IPS-18a (cell line): ENCODE measurements around the gene HDLBP.
"Not testable (repeated sequence)": the region's sequence is repeated elsewhere in the genome, so short reads cannot be mapped to it uniquely, and the experiment has no call there.

Source experiments
- H3K27ac ChIP-seq: one replicate; pipeline ENCODE4 v1.5.1; 2013; ENCODE audit warnings: low read length
- H3K27me3 ChIP-seq: one replicate; pipeline ENCODE4 v1.6.1; 2013; ENCODE audit warnings: mild to moderate bottlenecking, low read length; ENCODE audit not compliant: control insufficient read depth, insufficient read depth
- H3K36me3 ChIP-seq: one replicate; pipeline ENCODE4 v1.6.1; 2013; ENCODE audit warnings: low read depth, low read length; ENCODE audit not compliant: control insufficient read depth
- H3K4me1 ChIP-seq: one replicate; pipeline ENCODE4 v1.6.1; 2013; ENCODE audit warnings: low read depth, low read length; ENCODE audit not compliant: control insufficient read depth
- H3K4me3 ChIP-seq: one replicate; pipeline ENCODE4 v1.5.1; 2013; ENCODE audit warnings: low read length
- H3K9ac ChIP-seq: one replicate; pipeline ENCODE4 v1.6.1; 2013; ENCODE audit warnings: mild to moderate bottlenecking, low read length, moderate library complexity
- H3K9me3 ChIP-seq: one replicate; pipeline ENCODE4 v1.6.1; 2013; ENCODE audit warnings: low read depth, low read length; ENCODE audit not compliant: control insufficient read depth

The HDLBP gene

DNA sequence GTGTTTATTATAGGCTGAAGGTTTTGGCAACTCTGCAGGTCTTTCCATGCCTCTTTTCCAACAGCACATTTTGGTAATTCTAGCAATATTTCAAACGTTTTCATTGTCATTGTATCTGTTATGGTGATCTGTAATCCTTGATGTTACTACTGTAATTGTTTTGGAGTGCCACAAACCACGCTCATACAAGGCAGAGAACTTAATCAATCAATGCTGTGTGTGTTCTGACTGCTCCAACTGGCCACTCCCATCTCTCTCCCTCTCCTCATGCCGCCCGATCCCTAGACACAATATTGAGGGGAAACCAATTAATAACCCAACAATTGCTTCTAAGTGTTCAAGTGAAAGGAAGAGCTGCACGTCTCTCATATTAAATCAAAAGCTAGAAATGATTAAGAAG is 32.9 kb downstream of the HDLBP start:
- Histone ChIP-seq H3K27ac (no peak overlapping the region), H3K36me3 (no peaks in the 10 kb centered on the region), H3K9me3 (no peaks in the 10 kb centered on the region), H3K4me1 (peaks cover 7% of the 10 kb centered on the region), H3K27me3 (no peaks in the 10 kb centered on the region), H3K4me3 (no peak overlapping the region), H3K9ac (no peak overlapping the region)

- Histone ChIP-seq H3K4me3 (no peak overlapping the region), H3K9me3 (no peaks in the 10 kb centered on the region), H3K4me1 (peaks cover 7% of the 10 kb centered on the region), H3K9ac (no peak overlapping the region), H3K27me3 (no peaks in the 10 kb centered on the region), H3K27ac (no peak overlapping the region), H3K36me3 (no peaks in the 10 kb centered on the region)
Observed at GRCh38 chr2:241280291-241280690, 35.2 kb downstream of the HDLBP start.

DNA sequence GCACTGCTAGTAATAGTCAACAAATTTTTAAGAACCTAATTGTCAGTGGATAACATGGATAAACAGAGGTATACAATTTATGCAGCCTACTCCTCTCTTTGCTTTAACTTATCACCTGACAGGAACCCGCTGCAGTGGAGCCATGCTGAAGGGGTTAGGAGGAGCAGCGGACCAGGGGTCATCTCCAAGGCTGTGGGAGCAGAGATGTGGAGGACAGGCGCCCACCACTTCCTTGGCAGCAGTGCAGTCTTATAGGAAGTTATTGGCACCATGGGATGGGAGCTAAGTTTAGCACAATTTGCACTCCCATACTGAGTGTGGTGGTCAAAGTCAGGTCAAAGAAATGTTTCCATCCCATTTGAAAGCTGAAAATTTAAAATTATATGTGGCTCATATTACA is 35.6 kb downstream of the HDLBP start:
- H3K9ac ChIP-seq = no peak overlapping the region
- H3K4me3 ChIP-seq = no peak overlapping the region
- no peaks in the 10 kb centered on the region for H3K9me3 ChIP-seq
- H3K27ac ChIP-seq = peak overlapping the region; percentile 18
- H3K4me1 ChIP-seq = peaks cover 7% of the 10 kb centered on the region
- no peaks in the 10 kb centered on the region for H3K36me3 ChIP-seq
- H3K27me3 ChIP-seq = no peaks in the 10 kb centered on the region

GRCh38 chr2:241279413-241279812 is 36.1 kb downstream of the HDLBP start:
- peak overlapping the region; percentile 18 for H3K27ac ChIP-seq
- H3K9me3 ChIP-seq = no peaks in the 10 kb centered on the region
- H3K27me3 ChIP-seq = no peaks in the 10 kb centered on the region
- no peaks in the 10 kb centered on the region for H3K36me3 ChIP-seq
- H3K9ac ChIP-seq = no peak overlapping the region
- no peak overlapping the region for H3K4me3 ChIP-seq
- H3K4me1 ChIP-seq = peaks cover 7% of the 10 kb centered on the region

DNA sequence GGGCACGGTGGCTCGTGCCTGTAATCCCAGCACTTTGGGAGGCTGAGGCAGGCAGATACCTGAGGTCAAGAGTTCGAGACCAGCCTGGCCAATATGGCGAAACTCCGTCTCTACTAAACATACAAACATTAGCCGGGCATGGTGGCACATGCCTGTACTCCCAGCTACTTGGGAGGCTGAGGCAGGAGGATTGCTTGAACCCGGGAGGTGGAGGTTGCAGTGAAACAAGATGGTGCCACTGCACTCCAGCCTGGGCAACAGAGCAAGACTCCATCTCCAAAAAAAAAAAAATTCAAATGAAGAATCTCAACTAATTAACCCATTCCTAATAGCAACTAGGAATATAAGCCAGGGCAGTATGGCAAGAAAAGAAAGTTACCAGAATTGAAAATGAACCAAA is 37.2 kb downstream of the HDLBP start:
- not testable (repeated sequence) for H3K27ac ChIP-seq, H3K4me3 ChIP-seq, H3K4me1 ChIP-seq, H3K36me3 ChIP-seq, H3K27me3 ChIP-seq, H3K9ac ChIP-seq, H3K9me3 ChIP-seq

DNA sequence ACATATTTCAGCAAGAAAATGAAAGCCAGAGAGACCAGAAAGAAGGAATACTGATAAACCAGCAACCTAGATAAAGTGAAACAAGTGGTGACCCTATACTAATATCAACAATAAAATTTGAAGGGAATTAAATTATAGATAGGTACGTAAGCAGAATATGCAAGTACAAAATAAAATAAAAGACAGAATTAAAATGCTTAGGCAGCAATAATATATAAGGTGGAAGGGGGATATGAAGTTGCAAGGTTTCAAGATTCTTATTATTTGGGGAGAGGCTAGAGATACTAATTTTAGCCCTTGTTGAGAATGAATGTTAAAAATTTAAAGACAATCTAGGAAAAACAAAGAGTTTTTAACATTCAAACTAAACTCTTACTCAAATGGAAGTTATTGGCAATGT is 39.6 kb downstream of the HDLBP start:
- H3K36me3 ChIP-seq = no peaks in the 10 kb centered on the region
- H3K27ac ChIP-seq = no peak overlapping the region
- no peak overlapping the region for H3K4me3 ChIP-seq
- no peaks in the 10 kb centered on the region for H3K9me3 ChIP-seq
- no peaks in the 10 kb centered on the region for H3K27me3 ChIP-seq
- H3K4me1 ChIP-seq = peaks cover 11% of the 10 kb centered on the region
- no peak overlapping the region for H3K9ac ChIP-seq

DNA sequence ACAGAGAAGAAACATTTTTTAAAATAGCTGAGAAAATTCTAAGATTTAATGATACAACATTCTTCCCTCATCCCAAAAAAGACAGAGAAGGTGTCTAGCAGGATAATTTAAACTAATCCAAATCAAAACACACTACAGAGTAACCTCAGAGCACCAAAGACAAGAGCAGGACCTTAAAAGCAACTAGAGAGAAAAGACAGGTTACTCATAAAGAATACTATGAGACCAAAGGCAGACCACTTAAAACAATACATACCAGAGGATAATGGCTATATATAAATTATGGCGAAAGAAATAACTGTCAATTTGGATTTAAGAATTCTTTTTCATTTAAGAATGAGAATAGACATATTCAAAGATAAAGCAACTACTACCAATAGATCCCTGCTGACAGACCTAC is 40.0 kb downstream of the HDLBP start:
- Histone ChIP-seq H3K36me3 (no peaks in the 10 kb centered on the region), H3K9me3 (no peaks in the 10 kb centered on the region), H3K27me3 (no peaks in the 10 kb centered on the region), H3K4me3 (no peak overlapping the region), H3K9ac (no peak overlapping the region), H3K4me1 (peaks cover 11% of the 10 kb centered on the region), H3K27ac (no peak overlapping the region)

DNA sequence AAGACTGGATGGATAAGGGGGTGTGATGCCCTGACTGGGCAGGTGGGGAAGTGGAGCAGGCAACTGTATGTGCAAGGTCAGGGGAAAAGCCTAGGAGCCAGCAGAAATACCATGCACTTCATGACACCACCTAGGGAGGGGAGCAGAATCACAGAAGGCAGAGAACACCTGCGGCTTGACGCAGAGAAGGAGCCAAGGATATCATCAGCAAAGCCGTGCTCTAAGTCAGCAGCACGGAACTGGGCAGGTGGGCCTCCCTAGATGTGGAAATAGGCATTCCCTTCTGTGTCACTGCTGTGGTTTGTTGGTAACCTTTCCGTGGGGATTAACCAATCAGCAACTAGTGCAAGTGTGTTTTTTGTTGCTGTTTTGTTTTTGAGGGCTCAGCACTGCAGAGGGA is 41.3 kb downstream of the HDLBP start:
- Histone ChIP-seq H3K36me3 (peaks cover under 1% of the 10 kb centered on the region), H3K9ac (no peak overlapping the region), H3K9me3 (no peaks in the 10 kb centered on the region), H3K27ac (no peak overlapping the region), H3K4me3 (no peak overlapping the region), H3K27me3 (no peaks in the 10 kb centered on the region), H3K4me1 (peaks cover 4% of the 10 kb centered on the region)

DNA sequence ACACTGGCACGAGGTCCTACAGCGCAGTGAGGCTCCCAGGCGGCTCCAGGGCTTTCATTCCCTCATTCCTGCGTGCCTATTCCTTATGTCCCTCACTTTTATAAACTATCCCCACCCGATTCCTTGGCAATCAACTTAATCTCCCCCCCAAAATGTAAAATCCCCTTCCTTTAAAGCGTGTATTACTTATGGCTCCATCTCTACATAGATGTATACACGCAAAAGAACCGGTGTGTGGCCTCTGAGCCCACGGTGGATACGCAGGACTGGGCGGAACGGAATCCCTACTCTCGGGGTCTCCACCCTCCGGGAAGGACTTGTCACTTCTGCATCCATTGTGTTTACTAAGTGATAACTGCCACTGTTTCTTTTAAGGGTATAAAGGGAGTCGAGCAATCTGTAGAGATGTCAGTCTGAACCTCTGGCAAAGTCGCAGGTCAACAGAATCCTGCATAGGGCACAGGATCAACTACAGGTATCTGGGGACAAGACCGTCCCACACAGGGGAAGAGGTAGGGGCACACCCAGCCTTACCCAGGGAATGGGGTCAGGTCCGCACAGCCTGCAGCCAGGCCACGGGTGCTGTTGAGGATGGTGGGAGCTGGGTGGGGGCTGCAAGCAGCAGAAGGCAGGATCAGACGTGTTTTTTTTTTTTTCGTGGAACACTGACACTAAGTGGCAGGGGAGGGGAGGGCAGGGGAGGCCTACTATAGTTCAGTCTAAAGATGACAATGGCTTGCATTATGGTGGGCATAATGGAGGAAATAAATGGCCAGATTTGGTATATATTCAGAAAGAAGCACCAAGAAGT is 42.1 kb downstream of the HDLBP start:
- no peaks in the 10 kb centered on the region for H3K27me3 ChIP-seq
- H3K4me3 ChIP-seq = peak overlapping the region; percentile 59
- H3K27ac ChIP-seq = no peak overlapping the region
- H3K4me1 ChIP-seq = peaks cover 4% of the 10 kb centered on the region
- H3K9ac ChIP-seq = peak overlapping the region; percentile 38
- H3K9me3 ChIP-seq = no peaks in the 10 kb centered on the region
- peaks cover 5% of the 10 kb centered on the region for H3K36me3 ChIP-seq

GRCh38 chr2:241272303-241273209 is 42.9 kb downstream of the HDLBP start:
- Histone ChIP-seq H3K9ac (peak overlapping the region; percentile 38), H3K27me3 (no peaks in the 10 kb centered on the region), H3K4me1 (peaks cover 4% of the 10 kb centered on the region), H3K36me3 (peaks cover 5% of the 10 kb centered on the region), H3K27ac (no peak overlapping the region), H3K4me3 (peak overlapping the region; percentile 60), H3K9me3 (no peaks in the 10 kb centered on the region)

DNA sequence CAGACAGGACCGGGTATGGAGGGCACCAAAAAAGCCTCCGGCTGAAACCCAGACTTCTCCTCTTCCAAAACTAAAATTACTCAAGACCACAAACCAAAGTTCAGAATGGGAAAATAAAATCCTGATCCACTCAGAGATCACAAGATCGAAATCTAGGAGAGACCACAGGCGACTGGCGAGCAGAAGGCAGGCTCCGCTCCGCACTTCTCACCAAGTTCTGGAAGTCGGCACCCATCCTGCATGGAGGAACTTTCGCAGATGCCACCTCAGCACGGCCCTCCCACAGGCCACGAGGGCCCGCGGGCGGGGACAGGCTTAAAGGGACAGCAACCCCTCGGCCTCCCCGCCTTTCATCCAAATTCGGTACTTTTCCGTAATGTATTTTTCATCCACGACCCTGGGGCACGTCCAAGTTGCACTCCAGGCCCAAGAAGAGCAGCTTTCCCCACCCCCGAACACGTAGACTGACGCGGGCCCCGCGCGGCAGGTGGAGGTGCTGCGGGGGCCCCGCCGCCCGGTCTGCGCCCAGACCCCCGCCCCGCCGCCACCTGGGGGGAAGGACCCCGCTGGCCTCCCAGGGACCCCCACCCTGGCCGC is 43.7 kb downstream of the HDLBP start:
- no peaks in the 10 kb centered on the region for H3K27me3 ChIP-seq
- peak overlapping the region; percentile 16 for H3K9ac ChIP-seq
- H3K36me3 ChIP-seq = peaks cover 5% of the 10 kb centered on the region
- H3K4me3 ChIP-seq = peak overlapping the region; percentile 60
- H3K27ac ChIP-seq = no peak overlapping the region
- H3K4me1 ChIP-seq = peaks cover 4% of the 10 kb centered on the region
- H3K9me3 ChIP-seq = no peaks in the 10 kb centered on the region
